Measurements from ENCODE around the gene RFFL.

The RFFL gene

DNA sequence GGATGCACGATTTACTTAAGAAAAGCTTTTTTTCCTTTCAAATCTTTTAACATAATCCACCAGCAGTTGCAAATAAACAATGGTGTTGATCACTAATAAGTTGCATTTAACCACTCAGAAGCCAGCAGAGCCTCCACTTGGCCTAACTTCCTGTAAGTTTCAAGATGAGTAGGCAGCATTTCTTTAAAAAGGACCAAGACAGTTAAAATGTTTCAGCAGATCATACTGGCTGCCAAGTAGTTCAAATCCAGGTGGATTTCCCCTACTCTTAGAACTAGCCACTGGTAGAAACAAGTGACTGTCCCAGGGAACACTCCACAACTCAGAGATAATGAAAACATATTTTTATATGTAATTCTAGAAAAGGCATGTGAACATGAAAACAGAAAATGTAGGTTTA lies 17.0 kb upstream of the RFFL start:
- no peak for DNase-seq (ENCODE audit: low read depth)

DNA sequence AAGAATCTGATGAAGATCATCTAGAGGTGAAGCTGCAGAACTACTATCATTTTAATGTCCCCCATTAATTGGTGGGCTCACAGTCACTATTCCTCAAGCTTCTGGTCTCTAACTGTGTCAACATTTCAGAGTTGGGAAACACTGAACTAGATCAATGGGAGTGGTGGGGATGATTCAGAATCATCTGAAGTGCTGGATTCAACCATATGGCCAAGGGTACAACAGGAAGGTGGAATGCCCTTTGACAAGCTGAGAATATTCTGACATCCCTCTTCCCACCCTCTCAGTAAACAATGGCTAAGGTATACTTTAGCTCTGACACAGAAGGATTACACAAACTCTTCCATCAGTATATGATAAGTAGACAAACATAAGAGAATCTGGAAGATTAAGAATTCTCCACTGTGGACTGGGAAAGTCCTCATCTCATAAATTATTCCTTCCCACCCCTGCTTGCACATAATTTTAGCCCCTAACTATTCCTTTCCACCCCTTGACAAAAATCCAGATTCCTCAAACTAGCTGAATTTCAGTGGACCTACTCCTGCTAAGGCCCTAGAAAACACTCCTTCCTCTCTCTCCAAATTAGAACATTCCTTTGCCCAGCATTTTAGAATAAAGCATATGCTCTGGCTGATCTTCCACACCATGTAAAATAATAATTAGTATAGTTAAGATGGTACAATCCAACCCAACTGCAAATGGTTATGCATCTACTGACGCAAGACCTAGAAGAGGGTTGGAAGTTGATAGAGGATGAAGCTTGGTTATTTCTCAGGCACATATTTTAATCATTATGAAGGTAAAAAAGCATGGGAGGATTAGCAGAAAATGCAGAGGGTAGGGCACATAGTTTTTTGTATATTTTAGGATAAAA lies 16.3 kb upstream of the RFFL start:
- DNase-seq (ENCODE audit: low read depth): no peak

DNA sequence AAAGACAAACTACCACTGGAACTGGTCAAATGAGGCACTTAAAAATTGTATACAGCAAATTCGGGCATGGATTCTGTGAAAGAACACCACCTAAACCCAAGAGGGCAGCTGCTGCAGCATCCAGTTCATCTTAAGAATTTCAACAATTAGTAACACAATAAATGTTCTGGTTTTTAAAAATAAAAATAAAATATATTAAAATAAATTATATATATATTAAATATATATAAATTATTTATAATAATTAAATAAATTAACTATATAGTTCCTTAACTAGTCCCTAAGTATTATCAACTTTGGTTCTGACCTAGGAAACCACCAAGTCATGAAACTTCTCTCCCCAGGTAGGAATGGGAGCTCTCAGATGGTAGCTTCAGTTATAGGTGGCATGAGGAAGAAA lies 13.4 kb upstream of the RFFL start:
- DNase-seq (ENCODE audit: low read depth): no peak

DNA sequence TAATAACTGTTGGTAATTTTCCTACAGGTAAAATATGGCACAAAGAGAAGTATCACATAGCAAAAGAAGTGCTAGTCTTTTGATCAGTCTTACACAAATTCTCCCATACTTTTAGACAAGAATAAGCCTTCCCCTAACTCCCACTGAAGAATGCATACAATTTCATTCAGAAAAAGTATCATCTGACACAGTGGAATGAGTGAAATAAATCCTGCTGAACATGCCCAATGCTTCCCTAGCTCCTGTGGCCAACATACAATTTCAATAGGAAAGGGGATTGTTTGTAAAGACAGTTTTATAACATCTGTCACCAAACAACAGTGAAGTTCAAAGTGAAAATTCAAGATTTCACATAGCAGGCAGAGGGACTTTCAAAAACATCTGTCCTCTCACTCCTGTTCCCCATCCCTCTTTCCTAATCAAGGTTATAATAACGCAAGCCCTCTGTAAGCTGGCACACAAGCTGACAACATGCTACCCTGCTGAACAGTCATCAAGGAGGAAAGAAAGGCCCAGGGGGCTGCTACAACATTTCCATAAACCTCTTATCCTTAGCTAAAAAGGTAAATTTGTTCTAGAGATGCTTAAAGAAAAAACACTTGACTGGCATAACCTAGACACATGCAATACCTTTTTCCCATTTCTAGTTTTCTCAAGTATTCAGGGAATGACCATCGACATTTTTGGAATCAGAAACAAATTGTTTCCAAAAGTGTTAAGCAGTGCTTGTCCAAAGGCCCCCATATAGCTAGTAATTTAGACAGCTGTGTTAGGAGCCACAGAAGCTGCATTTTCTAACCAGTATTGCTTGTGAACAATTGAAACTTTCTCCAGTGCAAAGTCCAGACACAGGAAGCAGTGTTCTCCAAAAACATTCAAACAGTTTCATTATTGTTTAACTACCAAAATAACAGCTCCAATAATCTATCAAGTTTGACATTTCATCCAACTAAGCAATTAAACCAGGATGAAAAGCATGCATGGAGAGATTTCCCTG lies 11.5 kb upstream of the RFFL start:
- DNase-seq (ENCODE audit: low read depth): no peak

DNA sequence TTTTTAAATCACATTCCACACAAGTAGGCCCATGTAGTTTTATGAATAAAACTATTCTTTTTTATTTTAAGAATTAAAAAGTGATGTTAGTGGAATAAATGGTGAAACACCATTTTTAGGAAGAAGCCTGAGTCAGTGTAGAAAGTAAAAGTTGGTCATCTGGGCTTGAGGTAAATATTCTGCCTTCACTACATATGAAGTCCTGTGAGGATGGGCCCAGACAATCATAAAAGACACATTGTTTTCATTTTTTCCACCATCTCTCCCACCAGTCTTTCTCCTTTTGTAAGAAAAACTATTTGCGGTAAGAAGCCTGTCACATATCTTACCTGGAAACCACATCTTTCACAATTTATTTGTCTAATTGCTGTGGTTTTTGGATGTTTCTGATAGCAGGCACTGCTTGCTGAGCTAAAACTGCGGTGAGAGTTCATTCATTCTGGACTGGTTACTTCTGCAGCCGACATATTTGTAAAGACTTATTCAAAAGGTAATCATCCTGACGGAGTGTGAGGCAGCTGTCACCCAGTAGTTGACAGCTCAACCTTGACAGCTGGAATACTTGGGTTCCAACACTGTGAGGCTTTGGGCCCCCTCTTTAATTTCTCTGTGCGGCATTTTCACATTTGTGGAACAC lies 10.6 kb upstream of the RFFL start:
- DNase-seq (ENCODE audit: low read depth): no peak

DNA sequence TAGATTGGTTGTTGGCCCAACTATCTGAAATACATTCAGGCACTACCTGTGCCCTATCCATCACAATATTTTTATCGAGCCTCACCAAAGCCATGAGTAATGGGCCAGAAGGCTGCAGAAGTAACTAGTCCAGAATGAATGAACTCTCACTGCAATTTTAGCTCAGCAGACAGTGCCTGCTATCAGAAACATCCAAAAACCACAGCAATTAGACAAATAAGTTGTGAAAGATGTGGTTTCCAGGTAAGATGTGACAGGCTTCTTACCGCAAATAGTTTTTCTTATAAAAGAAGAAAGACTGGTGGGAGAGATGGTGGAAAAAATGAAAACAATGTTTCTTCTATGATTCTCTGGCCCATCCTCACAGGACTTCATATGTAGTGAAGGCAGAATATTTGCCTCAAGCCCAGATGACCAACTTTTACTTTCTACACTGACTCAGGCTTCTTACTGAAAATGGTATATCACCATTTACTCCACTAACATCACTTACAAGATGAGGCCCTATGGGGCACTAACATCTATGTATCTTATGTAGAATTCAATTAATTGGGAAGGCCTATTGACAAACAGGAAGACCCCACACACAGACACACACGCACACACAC lies 9.8 kb upstream of the RFFL start:
- DNase-seq (ENCODE audit: low read depth): no peak

DNA sequence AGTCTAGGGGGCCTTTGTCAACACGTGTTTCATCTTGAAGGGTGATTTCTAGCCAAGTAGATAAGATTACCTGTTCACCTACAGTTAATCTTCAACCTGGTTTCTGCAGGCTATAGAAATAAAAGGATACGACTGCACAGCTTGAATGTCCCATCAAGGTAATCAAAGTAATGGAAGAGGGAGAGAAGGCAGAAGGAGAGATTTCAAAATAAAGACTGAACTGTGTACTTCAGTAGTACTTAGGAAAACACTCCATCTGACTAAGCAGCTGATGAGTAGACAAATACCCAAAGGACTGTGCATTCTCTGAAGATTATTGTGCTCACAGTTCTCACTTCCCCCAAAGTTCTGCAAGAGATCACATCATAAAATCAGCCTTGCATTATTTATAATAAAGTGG lies 5.8 kb upstream of the RFFL start:
- no peak for DNase-seq (ENCODE audit: low read depth)

DNA sequence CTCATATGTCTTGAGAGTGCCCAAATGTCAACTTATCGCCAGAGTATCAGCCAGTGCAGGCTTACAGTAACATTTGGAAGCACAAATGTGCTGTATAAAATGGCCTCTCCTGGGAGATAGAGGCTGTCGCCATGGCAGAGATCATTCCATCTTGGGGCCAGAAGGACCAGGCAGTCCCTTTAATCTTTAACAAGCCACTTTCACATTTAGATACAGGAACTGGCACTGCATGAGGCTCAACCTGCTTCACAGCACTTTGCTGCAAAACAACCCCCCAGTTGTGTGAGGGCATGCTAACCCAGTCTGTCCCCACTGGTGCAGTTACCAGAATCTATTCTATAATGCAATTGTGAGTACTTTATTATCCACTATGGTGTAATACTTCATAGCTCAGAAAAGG lies 4.7 kb upstream of the RFFL start:
- no peak for DNase-seq (ENCODE audit: low read depth)

DNA sequence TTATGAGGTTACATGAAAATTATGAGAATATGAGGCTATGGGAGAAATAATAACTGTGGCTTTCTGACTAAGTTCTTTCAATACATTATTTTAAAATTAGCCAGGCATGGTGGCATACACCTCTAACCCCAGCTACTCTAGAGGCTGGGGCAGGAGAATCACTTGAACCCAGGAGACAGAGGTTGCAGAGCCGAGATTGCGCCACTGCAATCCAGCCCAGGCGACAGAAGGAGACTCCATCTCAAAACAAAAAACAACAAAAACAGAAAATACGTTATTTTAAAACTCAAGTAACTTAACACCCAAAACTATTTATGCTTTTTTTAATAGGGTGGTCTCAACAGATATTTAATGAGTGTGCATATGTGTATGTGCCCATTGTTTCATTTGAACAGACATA lies 2.4 kb upstream of the RFFL start:
- DNase-seq (ENCODE audit: low read depth): no peak

DNA sequence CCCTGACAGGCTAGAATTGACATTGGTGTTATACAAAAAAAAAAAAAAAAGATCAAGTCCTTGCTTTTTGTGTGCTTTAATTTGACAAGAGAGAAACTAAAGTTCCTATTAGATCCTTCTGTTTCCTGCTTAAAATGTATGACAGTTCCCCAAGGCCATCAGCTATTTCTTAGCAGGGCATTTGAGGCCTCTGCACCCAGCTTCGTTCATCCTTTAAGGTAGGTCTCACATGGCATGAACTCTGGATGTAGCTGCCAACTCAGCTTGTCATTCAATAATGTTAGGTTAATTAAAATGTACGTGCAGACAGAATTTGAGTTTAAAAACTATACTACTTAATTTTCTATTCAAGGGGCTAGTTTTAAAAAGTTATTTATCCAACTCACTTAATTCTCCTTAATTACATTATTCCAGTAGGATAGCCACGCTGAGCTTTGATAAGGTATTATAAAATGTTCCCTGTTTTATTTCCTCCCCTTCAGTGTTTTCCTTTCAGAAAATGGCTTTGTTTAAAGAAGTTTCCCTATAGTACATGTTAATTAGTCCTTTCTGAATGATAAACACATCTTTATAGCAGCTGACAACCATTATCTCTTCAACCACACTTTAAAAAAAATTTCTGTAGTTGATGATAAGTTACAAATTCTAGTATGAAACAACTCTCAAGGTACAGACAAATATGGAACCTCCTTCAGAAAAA lies 1.2 kb upstream of the RFFL start:
- no peak for DNase-seq (ENCODE audit: low read depth)

DNA sequence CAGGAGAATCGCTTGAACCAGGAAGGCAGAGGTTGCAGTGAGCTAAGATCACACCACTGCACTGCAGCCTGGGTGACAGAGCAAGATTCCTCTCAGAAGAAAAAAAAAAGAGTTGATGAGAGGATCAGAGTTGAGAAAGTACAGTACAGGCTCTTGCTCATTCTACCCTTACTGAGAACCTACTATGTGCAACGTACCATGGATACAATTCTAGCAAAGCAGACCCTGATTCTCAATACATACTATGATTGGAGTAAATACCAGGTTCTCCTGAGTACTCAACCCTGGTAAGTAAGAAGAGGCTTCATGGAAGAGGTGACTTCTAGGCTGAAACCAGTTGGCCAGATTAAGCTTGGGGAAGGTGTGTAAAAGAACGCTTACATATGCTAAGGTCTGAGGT lies 1.2 kb downstream of the RFFL start:
- no peak for DNase-seq (ENCODE audit: low read depth)

DNA sequence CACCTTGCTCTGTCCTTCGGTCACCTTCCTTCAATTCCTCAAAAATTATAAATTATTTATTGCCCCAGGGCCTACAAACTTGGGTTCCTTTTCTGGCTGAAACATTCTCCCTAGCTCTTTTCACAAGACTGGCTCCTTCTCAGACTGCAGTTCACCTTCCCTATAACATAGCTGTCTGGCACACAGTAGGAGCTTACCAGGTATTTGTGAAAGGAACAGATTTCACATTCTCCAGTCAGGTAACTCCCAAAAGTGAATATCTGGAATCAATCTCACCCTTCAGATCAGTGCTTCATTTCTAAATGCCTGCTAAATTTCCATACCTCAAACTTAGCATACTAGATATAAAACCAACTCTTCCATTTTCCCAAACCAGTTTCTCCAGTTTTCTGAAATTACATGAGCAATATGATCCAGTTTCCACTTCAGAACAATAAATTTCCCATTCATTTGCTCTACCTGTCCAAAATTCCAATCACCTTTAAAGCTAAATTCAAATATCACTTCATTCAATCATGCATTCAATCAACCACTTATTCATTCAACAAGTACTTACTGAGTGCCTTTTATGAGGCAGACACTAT lies 6.1 kb downstream of the RFFL start:
- no peak for DNase-seq (ENCODE audit: low read depth)

DNA sequence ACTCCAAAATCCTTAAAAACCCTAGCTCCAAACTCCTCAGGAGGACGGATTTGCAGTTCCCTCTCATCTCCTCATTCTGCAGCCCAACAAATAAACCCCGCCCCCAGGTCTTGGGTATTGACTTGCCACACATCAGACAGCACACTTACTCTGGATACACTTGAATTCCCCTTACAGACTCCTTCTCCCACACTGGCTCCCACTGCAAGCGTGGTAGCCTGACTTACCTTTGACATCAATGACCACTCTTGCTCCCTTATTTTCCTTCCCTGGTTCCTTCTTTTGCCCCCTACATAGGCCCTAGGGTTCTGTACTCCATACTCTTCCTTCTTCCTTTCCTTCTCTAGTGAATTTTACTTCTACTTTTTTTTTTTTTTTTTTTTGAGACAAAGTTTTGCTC lies 7.5 kb downstream of the RFFL start:
- DNase-seq (ENCODE audit: low read depth): no peak

DNA sequence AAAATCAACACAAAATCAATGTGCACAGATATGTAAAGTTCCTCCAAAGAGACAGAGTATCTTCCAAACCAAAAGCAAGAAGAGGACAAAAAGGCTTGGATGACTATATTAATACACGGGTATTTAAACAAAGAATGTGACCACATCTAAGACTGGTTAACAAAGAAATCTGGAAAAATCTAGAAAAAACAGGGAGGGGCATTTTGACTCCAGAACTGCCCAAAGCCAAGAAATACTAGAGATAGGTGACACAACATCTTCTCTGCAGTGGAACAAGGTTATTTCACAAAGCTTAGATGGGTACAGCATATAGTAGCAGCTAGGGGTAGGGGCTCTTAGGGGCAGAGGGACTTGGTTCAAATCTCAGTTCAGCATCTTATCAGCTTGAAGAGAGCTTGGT lies 10.3 kb downstream of the RFFL start:
- DNase-seq (ENCODE audit: low read depth): no peak

DNA sequence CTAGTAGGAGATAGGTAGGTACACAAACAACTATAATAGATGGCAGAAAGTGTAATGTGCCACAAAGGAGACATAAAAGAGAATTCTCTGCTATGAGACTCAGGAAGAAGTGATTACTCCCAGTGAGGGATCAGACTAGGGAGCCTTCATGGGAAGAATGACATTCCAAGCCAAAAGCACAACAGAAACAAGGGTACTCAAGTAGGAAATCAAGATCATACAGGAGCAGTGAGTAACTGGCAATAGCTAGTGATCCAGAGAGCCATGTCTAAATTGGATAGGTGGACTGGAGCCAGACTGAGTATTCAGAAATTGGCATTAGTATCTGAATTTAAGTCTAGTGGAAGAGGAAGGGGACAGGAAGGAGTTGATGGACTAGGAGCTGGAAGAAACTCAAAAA lies 10.7 kb downstream of the RFFL start:
- no peak for DNase-seq (ENCODE audit: low read depth)

DNA sequence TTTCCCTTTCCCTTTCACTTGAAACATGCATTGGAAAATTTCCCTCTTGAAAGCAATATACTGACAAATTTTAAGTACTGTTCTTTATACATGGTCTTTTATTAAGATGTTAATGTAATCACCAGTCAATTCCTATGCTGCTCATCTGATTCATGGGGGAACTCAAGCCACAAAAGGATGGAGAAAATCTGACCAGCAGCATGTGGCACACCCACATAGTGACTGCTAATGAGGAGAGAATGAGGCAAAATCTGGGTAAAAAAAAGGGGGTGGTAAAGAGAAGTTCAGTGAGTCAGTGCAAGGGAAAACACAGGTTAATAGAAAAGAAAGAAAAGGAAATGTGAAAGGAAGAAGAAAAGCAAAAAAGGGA lies 11.3 kb downstream of the RFFL start:
- DNase-seq (ENCODE audit: low read depth): no peak

DNA sequence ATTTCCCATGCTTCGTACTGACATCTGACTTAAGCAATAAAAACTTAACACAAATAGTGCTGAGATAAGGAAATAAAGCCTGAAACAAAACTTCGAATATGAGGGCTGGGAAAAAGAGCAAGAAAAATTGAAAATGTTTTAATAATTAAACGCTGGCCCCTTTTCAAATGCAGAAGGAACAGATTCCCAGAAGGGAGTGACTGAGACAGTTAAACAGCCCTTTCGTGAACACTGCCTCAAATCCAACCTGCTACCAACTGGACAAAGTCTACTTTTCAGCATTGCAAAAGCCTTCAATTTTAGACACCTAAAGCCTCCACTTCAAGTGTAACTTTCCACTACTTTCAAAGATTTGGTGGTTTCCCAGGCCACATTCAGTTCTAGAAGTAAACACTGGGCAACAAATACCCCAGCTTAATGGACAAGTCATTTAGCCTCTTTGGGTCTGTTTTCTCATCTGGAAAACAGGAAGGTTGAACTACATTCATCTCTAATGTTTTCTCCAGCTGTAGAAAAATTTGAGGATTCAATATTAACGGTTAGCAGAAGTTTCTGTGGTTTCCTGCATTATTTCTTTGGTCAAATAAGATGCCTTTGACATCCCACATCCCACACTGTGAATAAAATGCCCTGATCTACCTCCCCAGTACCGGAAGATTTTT lies 11.8 kb downstream of the RFFL start:
- DNase-seq (ENCODE audit: low read depth): no peak

DNA sequence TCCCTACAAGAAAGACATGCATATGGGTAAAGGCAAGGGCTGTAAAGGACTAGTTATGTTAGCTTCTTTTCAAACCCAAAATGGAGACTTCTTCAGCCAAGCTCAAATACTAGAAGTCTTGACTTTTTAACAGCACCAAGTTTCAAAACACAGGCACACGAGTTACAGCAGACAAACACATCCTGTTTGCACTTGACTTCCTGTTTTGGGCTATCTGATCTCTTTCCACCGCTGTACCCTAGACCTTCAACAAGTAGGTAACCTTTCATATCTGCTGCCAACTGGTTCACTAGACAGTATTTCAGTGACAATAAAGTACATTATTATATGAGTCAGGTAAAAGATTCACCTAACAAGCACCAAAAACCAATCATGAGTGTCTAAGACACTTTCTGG lies 12.3 kb downstream of the RFFL start:
- DNase-seq (ENCODE audit: low read depth): no peak

DNA sequence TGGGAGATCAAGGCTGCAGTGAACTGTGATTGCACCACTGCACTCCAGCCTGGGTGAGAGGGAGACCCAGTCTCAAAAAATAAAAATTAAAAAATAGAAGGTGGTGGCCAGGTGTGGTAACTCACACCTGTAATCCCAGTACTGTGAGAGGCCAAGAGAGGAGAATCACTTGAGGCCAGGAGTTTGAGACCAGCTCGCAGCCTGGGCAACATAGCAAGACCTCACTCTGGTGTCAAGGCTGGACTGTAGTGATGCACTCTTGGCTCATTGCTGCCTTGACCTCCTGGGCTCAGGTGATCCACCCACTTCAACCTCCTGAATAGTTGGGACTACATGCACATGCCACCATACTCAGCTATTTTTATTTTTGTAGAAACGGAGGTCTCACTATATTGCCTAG lies 13.3 kb downstream of the RFFL start:
- no peak for DNase-seq (ENCODE audit: low read depth)

DNA sequence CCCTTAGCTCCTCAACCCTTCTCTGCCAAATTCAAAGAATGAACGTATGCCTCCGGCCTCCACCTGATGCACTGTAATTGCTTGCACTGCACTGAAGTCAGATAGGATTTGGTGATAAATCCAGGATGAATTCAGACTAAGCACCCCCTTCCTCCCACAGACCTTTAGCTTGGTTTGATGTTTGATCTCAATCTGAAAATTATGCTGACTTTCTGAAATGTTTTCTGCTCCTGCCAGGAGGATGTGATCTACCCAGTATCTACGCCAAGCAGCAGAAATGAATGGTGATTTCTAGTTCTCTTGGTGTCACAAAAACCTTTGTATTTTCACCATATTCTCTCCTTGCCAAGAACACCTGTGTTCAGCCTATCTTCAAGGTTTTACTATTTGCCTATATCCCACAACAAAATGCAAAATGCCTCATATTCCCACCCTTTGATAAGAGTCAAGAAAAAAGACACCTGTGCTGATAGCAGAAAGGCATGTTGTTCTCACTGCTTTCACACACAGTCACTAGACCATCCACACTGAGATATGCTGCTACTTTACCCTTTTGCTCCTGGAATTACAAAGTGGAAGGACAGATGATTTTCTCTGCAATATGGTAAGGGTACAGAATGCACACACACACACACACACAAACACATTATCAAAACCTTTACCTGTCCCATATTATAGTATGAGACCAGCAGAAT lies 14.7 kb downstream of the RFFL start:
- DNase-seq (ENCODE audit: low read depth): no peak
